ENCODE measurements around the gene NDUFB11. TPM values are rescaled to one million over a fixed set of nuclear protein-coding genes. Genes with fewer than 3 reads are reported as not detected.

The NDUFB11 gene
- 46.8 and 48.4 TPM in 2 replicates for total RNA-seq

GRCh38 chrX:47144626-47145394, at the start of gene NDUFB11, which contains the start of gene RBM10:
NDUFB11 (minus strand) TSS chrX:47144702; CDS start chrX:47144679, 23 bp downstream.
RBM10 (plus strand) TSS chrX:47145221; CDS start chrX:47147482, 2,261 bp downstream.

GRCh38 chrX:47193475-47194193, 49.1 kb upstream of the NDUFB11 start, which contains the start of gene UBA1:
UBA1 (plus strand) TSS chrX:47193829; CDS start chrX:47198803, 4,974 bp downstream.

Other genes starting within 250 kb of the NDUFB11 start
- gene JADE3, start 232.3 kb downstream of the NDUFB11 start, total RNA-seq, result 1.5 and 3.4 TPM in 2 replicates
- 0.90 and 2.8 TPM in 2 replicates for gene RGN, start 66.3 kb downstream of the NDUFB11 start, total RNA-seq
- gene RBM10, start 519 bp upstream of the NDUFB11 start, total RNA-seq, result 28.9 and 31.9 TPM in 2 replicates
- gene UBA1, start 49.1 kb upstream of the NDUFB11 start, total RNA-seq, result 132 and 160 TPM in 2 replicates
- 106 and 112 TPM in 2 replicates for gene CDK16, start 74.0 kb upstream of the NDUFB11 start, total RNA-seq
- gene USP11, start 88.3 kb upstream of the NDUFB11 start, total RNA-seq, result 34.7 and 40.8 TPM in 2 replicates
- not detected in 2 replicates for gene ZNF157, start 225.9 kb upstream of the NDUFB11 start, total RNA-seq